ENCODE results near the gene FANCC.

DNA sequence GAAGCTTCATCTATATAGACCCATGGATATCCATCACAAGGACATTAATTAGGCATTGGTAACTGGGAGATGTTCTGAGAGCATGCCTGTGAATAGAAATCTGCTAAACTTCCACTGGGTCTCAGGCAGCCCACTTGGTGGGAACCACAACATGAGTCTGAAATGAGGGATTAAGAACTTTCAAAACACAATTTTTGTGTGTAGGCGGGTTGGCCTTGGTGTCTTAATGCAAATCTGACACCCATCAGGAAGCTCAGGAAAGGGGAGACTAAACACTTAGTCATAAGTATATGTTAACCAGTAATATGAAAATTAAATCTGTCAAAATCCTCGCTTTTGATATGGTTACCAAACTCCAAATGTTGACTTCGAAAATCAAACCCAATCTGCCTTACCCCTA lies 113.2 kb downstream of the FANCC start:
- no peak for TF ChIP-seq CTCF (IDR thresholded peaks at IDR 0.05; ENCODE audit: poor library complexity)
- no peak for TF ChIP-seq EZH2 (IDR thresholded peaks at IDR 0.05; ENCODE audit: borderline replicate concordance)
